HEK293 (cell line): ENCODE data around the gene CDK16.

Experiments
- CTCF ChIA-PET: fragments of 350-600 bp; formaldehyde crosslinking; extraction: SDS; loops from one replicate; lab custom pipeline; 2021; ENCODE audit warnings: antibody characterized with exemption; lab: Yijun Ruan, JAX
- POLR2A ChIA-PET: fragments of 300-600 bp; formaldehyde crosslinking; extraction: SDS; loops from one replicate; lab custom pipeline; 2020; ENCODE audit warnings: antibody characterized with exemption, inconsistent platforms; lab: Yijun Ruan, JAX
- H3K27ac ChIP-seq: fragments of 200-500 bp; sonication (Bioruptor generic); 2 replicates; pipeline ENCODE4 v1.5.1; 2014; ENCODE audit warnings: low read depth, low read length, control low read depth, inconsistent platforms; ENCODE audit errors: extremely low read depth
- H3K36me3 ChIP-seq, 2 experiments: fragments of 200-500 bp in 1 of 2; sonication (Bioruptor generic) in 1 of 2; 1 replicate in 1 of 2; 2 replicates in 1 of 2; pipeline ENCODE4 v1.5.1; 2014 to 2017; ENCODE audit warnings: inconsistent platforms in 2 of 2, low read length in 2 of 2; ENCODE audit not compliant: control insufficient read depth in 2 of 2, insufficient read depth in 1 of 2
- H3K4me1 ChIP-seq: fragments of 200-500 bp; sonication (Bioruptor generic); 2 replicates; pipeline ENCODE4 v1.5.1; 2014; ENCODE audit warnings: mild to moderate bottlenecking, low read length, inconsistent platforms; ENCODE audit not compliant: control insufficient read depth, insufficient read depth
- H3K4me3 ChIP-seq: 2 replicates; pipeline ENCODE4 v1.5.1; 2011; ENCODE audit warnings: low read depth, mild to moderate bottlenecking, control low read depth, low read length, moderate library complexity
- H3K9me3 ChIP-seq: fragments of 200-500 bp; sonication (Bioruptor generic); 2 replicates; pipeline ENCODE4 v1.5.1; 2014; ENCODE audit warnings: low read depth, low read length, inconsistent platforms; ENCODE audit not compliant: control insufficient read depth, insufficient read depth
- GFI1B ChIP-seq: fragments of 450-650 bp; formaldehyde crosslinking; IDR thresholded peaks from 2 replicates; pipeline ENCODE4 v1.5.1; 2016; ENCODE audit warnings: missing biosample characterization, missing genetic modification characterization
- HOXA7 ChIP-seq: sonication (generic); formaldehyde crosslinking; IDR thresholded peaks from 2 replicates; pipeline ENCODE4 v1.8.1; 2022; ENCODE audit warnings: missing genetic modification reagents, borderline replicate concordance
- KLF17 ChIP-seq: fragments of 450-650 bp; formaldehyde crosslinking; IDR thresholded peaks from 2 replicates; pipeline ENCODE4 v1.5.1; 2016; ENCODE audit warnings: missing biosample characterization, missing genetic modification characterization
- MEIS1 ChIP-seq: sonication (generic); formaldehyde crosslinking; IDR thresholded peaks from 2 replicates; pipeline ENCODE4 v1.8.1; 2022; ENCODE audit warnings: missing genetic modification reagents, mild to moderate bottlenecking, borderline replicate concordance
- PRDM4 ChIP-seq: fragments of 450-650 bp; formaldehyde crosslinking; IDR thresholded peaks from 2 replicates; pipeline ENCODE4 v1.5.1; 2017; ENCODE audit warnings: missing biosample characterization, missing genetic modification characterization
- ZBTB7A ChIP-seq: fragments of 450-650 bp; formaldehyde crosslinking; IDR thresholded peaks from 2 replicates; pipeline ENCODE4 v1.5.1; 2016; ENCODE audit warnings: low read depth, missing biosample characterization, missing genetic modification characterization
- ZNF155 ChIP-seq: fragments of 450-650 bp; formaldehyde crosslinking; IDR thresholded peaks from 2 replicates; pipeline ENCODE4 v1.5.1; 2016; ENCODE audit warnings: missing biosample characterization, missing genetic modification characterization
- ZNF398 ChIP-seq: fragments of 450-650 bp; formaldehyde crosslinking; IDR thresholded peaks from 2 replicates; pipeline ENCODE4 v1.5.1; 2017; ENCODE audit warnings: missing biosample characterization, missing genetic modification characterization
- ZNF561 ChIP-seq: fragments of 450-650 bp; IDR thresholded peaks from 2 replicates; pipeline ENCODE4 v1.5.1; 2018; ENCODE audit warnings: missing biosample characterization, missing genetic modification characterization, borderline replicate concordance
- TF ChIP-seq, protein P1 (sequence below): fragments of 450-650 bp; formaldehyde crosslinking; IDR thresholded peaks from 2 replicates; pipeline ENCODE4 v1.5.1; 2017; ENCODE audit warnings: missing biosample characterization, missing genetic modification characterization
- TF ChIP-seq, protein P2 (sequence below): fragments of 450-650 bp; formaldehyde crosslinking; IDR thresholded peaks from 2 replicates; pipeline ENCODE4 v1.5.1; 2017; ENCODE audit warnings: missing biosample characterization, missing genetic modification characterization
- TF ChIP-seq, protein P3 (sequence below): fragments of 450-650 bp; formaldehyde crosslinking; IDR thresholded peaks from 2 replicates; pipeline ENCODE4 v1.5.1; 2016; ENCODE audit warnings: missing biosample characterization, missing genetic modification characterization, low read depth
- TF ChIP-seq, protein P4 (sequence below): fragments of 450-650 bp; formaldehyde crosslinking; IDR thresholded peaks from 2 replicates; pipeline ENCODE4 v1.5.1; 2016; ENCODE audit warnings: missing biosample characterization, missing genetic modification characterization

The CDK16 gene

GRCh38 chrX:47227334-47227583 lies 8.8 kb downstream of the CDK16 start:
- Histone ChIP-seq H3K4me1 (0 out of 2 replicates have a peak, but pooled peaks cover 2% of the 10 kb centered on the region), H3K36me3 (peaks cover 51 to 75% of the 10 kb centered on the region in 2 experiments), H3K27ac (no peak overlapping the region), H3K4me3 (no peak overlapping the region), H3K9me3 (no peaks in the 10 kb centered on the region)
- CTCF ChIA-PET: no interaction called here
- POLR2A ChIA-PET: interaction anchor here (2.1 kb wide), 1 partner anchor 9 kb away, joined by 18 read pairs; the partner anchor contains the start of gene CDK16
- no peak for TF ChIP-seq ZNF155
- TF ChIP-seq HOXA7 (CRISPR knock-in tag): no peak
- TF ChIP-seq PRDM4 (tag by site-specific recombination): no peak
- TF ChIP-seq, protein P1, sequence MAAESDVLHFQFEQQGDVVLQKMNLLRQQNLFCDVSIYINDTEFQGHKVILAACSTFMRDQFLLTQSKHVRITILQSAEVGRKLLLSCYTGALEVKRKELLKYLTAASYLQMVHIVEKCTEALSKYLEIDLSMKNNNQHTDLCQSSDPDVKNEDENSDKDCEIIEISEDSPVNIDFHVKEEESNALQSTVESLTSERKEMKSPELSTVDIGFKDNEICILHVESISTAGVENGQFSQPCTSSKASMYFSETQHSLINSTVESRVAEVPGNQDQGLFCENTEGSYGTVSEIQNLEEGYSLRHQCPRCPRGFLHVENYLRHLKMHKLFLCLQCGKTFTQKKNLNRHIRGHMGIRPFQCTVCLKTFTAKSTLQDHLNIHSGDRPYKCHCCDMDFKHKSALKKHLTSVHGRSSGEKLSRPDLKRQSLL (tag by site-specific recombination): no peak
- TF ChIP-seq, protein P2, sequence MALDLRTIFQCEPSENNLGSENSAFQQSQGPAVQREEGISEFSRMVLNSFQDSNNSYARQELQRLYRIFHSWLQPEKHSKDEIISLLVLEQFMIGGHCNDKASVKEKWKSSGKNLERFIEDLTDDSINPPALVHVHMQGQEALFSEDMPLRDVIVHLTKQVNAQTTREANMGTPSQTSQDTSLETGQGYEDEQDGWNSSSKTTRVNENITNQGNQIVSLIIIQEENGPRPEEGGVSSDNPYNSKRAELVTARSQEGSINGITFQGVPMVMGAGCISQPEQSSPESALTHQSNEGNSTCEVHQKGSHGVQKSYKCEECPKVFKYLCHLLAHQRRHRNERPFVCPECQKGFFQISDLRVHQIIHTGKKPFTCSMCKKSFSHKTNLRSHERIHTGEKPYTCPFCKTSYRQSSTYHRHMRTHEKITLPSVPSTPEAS (tag by site-specific recombination): no peak
- no peak for TF ChIP-seq KLF17 (tag by site-specific recombination)
- TF ChIP-seq ZBTB7A: no peak
- TF ChIP-seq MEIS1 (CRISPR knock-in tag): no peak
- no peak for TF ChIP-seq ZNF398 (tag by site-specific recombination)
- TF ChIP-seq, protein P3, sequence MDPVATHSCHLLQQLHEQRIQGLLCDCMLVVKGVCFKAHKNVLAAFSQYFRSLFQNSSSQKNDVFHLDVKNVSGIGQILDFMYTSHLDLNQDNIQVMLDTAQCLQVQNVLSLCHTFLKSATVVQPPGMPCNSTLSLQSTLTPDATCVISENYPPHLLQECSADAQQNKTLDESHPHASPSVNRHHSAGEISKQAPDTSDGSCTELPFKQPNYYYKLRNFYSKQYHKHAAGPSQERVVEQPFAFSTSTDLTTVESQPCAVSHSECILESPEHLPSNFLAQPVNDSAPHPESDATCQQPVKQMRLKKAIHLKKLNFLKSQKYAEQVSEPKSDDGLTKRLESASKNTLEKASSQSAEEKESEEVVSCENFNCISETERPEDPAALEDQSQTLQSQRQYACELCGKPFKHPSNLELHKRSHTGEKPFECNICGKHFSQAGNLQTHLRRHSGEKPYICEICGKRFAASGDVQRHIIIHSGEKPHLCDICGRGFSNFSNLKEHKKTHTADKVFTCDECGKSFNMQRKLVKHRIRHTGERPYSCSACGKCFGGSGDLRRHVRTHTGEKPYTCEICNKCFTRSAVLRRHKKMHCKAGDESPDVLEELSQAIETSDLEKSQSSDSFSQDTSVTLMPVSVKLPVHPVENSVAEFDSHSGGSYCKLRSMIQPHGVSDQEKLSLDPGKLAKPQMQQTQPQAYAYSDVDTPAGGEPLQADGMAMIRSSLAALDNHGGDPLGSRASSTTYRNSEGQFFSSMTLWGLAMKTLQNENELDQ: no peak

- H3K9me3 ChIP-seq: no peaks in the 10 kb centered on the region
- TF ChIP-seq GFI1B (no peak), ZNF561 (tag by site-specific recombination) (no peak)
- TF ChIP-seq, protein P4, sequence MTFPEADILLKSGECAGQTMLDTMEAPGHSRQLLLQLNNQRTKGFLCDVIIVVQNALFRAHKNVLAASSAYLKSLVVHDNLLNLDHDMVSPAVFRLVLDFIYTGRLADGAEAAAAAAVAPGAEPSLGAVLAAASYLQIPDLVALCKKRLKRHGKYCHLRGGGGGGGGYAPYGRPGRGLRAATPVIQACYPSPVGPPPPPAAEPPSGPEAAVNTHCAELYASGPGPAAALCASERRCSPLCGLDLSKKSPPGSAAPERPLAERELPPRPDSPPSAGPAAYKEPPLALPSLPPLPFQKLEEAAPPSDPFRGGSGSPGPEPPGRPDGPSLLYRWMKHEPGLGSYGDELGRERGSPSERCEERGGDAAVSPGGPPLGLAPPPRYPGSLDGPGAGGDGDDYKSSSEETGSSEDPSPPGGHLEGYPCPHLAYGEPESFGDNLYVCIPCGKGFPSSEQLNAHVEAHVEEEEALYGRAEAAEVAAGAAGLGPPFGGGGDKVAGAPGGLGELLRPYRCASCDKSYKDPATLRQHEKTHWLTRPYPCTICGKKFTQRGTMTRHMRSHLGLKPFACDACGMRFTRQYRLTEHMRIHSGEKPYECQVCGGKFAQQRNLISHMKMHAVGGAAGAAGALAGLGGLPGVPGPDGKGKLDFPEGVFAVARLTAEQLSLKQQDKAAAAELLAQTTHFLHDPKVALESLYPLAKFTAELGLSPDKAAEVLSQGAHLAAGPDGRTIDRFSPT (tag by site-specific recombination): 0 out of 2 replicates have a peak, but pooled peaks have one; percentile 29
- no peak overlapping the region for H3K27ac ChIP-seq
- CTCF ChIA-PET: no interaction called here
- H3K36me3 ChIP-seq: peaks cover 47 to 63% of the 10 kb centered on the region in 2 experiments
- no peak overlapping the region for H3K4me3 ChIP-seq
- H3K4me1 ChIP-seq: 0 out of 2 replicates have a peak, but pooled peaks cover 3% of the 10 kb centered on the region
- POLR2A ChIA-PET: interaction anchor here (0.6 to 2.1 kb wide), 3 partner anchors 11 to 416 kb away, joined by 4 to 18 read pairs (median 8); partner anchors contain the start of gene CDK16
These were observed 10.2 kb downstream of the CDK16 start for GRCh38 chrX:47228550-47229270.
